Activated naive CD4-positive, alpha-beta T cell treated with anti-CD3 and anti-CD28 coated beads for 36 hours (primary cell): Measurements from ENCODE around the gene GBF1. TPM values are rescaled to one million over a fixed set of nuclear protein-coding genes. Genes with fewer than 3 reads are reported as not detected.
"Not testable (repeated sequence)": the region's sequence is repeated elsewhere in the genome, so short reads cannot be mapped to it uniquely, and the experiment has no call there.

Experiments
- CTCF ChIA-PET: fragments of 350-600 bp; sonication (Branson Sonifier 250); formaldehyde crosslinking; loops from one replicate; lab custom pipeline; 2021; ENCODE audit warnings: antibody characterized with exemption; lab: Charles Lee
- DNase-seq: peaks from one replicate; pipeline ENCODE4 v3.0.0-alpha.2; 2020
- H3K27ac Mint-ChIP-seq: one replicate; pipeline ENCODE4 v1.8.0; 2021; ENCODE audit warnings: mild to moderate bottlenecking, mixed read lengths
- H3K27me3 Mint-ChIP-seq: one replicate; pipeline ENCODE4 v1.8.0; 2021; ENCODE audit warnings: low read depth, mixed read lengths
- H3K36me3 Mint-ChIP-seq: one replicate; pipeline ENCODE4 v1.8.0; 2021; ENCODE audit warnings: low read depth, mixed read lengths
- H3K4me1 Mint-ChIP-seq: one replicate; pipeline ENCODE4 v1.8.0; 2021; ENCODE audit warnings: low read depth, mixed read lengths
- H3K4me3 Mint-ChIP-seq: one replicate; pipeline ENCODE4 v1.8.0; 2021; ENCODE audit warnings: mild to moderate bottlenecking, moderate library complexity, mixed read lengths
- H3K9me3 Mint-ChIP-seq: one replicate; pipeline ENCODE4 v1.8.0; 2021; ENCODE audit warnings: mixed read lengths
- intact Hi-C: fragments of 100-400 bp; cut with micrococcal nuclease; formaldehyde crosslinking; loops from one replicate; pipeline ENCODE4 v1.15.1; 2023
- total RNA-seq, 2 experiments: library from RNA; stranded (reverse); gene quantifications; one replicate each; pipeline ENCODE4 v1.2.3, GENCODE V29; 2021

The GBF1 gene
- total RNA-seq, 2 experiments from 2014 or later = 32.1 to 34.5 TPM

DNA sequence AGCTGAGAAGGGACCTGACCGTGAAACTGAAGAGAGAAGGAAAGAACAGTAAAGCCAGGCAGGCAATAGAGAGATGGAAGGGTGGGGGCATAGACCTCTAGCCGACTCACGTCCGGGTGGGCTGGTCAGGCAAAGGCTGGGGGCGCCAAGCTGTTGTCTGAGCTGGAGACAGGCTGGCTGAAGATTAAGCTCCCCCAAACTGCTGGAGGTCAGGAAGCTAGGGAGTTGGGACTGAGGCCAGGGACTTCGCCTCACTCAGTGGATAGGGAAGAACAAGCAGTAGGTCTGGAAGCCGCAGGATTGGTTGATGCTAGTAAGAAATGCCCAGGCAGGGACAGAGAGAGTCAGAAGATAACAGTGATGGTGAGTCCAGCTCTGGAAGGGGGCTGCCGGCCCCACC lies 9.3 kb upstream of the GBF1 start:
- H3K9me3 Mint-ChIP-seq = no peaks in the 10 kb centered on the region
- intact Hi-C loops = no loop called here
- H3K27me3 Mint-ChIP-seq = peaks cover 41% of the 10 kb centered on the region
- DNase-seq = no peak
- H3K36me3 Mint-ChIP-seq = no peaks in the 10 kb centered on the region
- H3K4me1 Mint-ChIP-seq = peaks cover 5% of the 10 kb centered on the region
- H3K27ac Mint-ChIP-seq = no peak overlapping the region
- no peak overlapping the region for H3K4me3 Mint-ChIP-seq
- CTCF ChIA-PET = interaction anchor here (2.4 to 16.9 kb wide), 2 partner anchors 31 to 118 kb away, joined by 5 to 685 read pairs; no protein-coding TSS in a partner anchor

DNA sequence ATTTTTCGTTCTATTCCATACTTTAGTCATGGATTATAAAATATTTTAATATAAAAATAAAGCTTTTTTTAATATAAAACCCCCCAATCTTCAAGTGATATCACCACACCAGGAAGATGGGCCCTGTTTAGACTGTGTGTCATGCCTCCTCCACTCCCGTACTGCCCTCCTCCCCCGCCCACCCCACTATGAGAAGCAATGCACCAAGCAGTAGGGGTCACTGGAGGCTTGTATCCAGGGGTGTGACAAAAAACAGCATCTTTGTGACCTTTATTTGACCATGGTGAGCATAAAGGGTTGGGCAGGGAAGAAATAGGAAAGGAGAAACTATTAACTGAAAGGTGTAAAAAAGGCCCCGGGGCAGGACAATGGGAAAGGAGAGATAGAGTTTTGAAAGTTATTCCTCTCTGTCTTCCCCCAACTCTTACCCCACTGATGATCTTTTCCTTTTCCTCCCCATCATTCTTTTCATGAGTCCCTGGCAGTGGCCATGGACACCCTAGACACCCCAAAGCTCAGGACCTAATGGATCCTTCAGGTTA lies 7.5 kb upstream of the GBF1 start:
- CTCF ChIA-PET = interaction anchor here (0.7 to 16.9 kb wide), 5 partner anchors 7 to 116 kb away, joined by 3 to 685 read pairs (median 5); no protein-coding TSS in a partner anchor
- H3K9me3 Mint-ChIP-seq = no peaks in the 10 kb centered on the region
- intact Hi-C loops = no loop called here

DNA sequence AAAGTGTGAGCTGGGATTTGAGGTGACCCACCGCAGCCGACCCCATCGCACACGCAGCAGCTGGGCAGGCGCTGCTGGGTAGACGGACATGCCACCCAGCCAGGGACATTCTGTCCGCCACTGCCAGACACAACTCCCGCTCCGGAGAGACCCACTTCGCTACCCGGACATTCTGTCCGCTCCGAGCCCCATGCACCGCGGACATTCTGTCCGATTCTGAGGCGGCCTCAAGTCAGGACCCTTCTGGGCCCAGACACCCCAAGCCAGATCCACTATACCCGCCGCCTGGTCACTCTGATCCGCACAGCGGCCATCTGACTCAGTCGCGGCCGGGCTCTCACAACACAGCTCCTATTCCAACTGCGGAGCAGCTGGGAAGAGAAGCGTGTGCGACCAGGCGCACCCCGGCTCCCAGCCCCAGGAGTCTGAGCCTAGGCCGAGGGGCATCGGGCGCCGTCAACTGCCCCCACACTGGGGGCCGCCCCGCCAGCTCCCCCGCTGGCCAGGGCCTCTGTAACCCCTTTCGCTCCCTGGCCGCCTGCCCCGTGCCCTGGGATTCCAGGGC lies 4.8 kb upstream of the GBF1 start:
- no peaks in the 10 kb centered on the region for H3K9me3 Mint-ChIP-seq
- no peak for DNase-seq
- no peaks in the 10 kb centered on the region for H3K36me3 Mint-ChIP-seq
- intact Hi-C loops = loop anchor here (1.0 kb wide), 1 partner anchor 262 kb away; the partner anchor contains the start of gene ACTR1A
- peak overlapping the region; percentile 56 for H3K4me3 Mint-ChIP-seq
- CTCF ChIA-PET = interaction anchor here (1.5 to 16.9 kb wide), 3 partner anchors 10 to 132 kb away, joined by 3 to 685 read pairs (median 26); no protein-coding TSS in a partner anchor
- peaks cover 31% of the 10 kb centered on the region for H3K27me3 Mint-ChIP-seq
- no peak overlapping the region for H3K27ac Mint-ChIP-seq
- peaks cover 16% of the 10 kb centered on the region for H3K4me1 Mint-ChIP-seq

More for the DNA sequence above, 7.5 kb upstream of the GBF1 start:
- peaks cover 39% of the 10 kb centered on the region for H3K27me3 Mint-ChIP-seq
- no peak for DNase-seq
- no peak overlapping the region for H3K27ac Mint-ChIP-seq
- H3K4me3 Mint-ChIP-seq = no peak overlapping the region
- peaks cover 11% of the 10 kb centered on the region for H3K4me1 Mint-ChIP-seq
- H3K36me3 Mint-ChIP-seq = no peaks in the 10 kb centered on the region

DNA sequence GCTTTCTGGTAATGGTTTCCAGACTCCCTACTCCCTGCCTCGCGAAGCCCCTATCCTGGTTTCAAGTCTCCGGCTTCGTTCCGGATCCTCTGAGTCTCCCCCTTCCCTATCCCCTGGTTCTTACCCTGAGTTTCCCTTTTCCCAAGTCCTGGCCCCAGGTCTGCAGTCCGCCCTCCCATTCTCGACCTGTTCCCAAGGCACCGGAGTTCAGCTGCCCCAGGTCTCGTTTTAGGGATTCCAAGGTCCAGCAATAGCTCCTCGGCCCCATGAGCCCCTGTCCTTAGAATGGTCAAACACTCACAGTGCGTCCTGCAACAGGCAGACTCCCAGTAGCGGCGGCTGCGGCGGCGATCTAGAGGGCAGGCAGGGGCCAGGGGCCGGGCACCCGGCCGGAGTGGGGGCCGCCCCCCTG lies 4.3 kb upstream of the GBF1 start:
- intact Hi-C loops = loop anchor here (1.0 kb wide), 1 partner anchor 261 kb away; the partner anchor contains the start of gene ACTR1A
- CTCF ChIA-PET = interaction anchor here (1.0 to 16.9 kb wide), 4 partner anchors 10 to 131 kb away, joined by 3 to 685 read pairs (median 14); no protein-coding TSS in a partner anchor

GRCh38 chr10:102241444-102242117 lies 3.8 kb upstream of the GBF1 start, which contains the start of gene PITX3:
Gene PITX3 (minus strand): TSS chr10:102241512. CDS start chr10:102232080, 9,432 bp downstream.
- intact Hi-C loops = loop anchor here (1.0 kb wide), 1 partner anchor 261 kb away; the partner anchor contains the start of gene ACTR1A
- peaks cover 26% of the 10 kb centered on the region for H3K27me3 Mint-ChIP-seq
- peaks cover 20% of the 10 kb centered on the region for H3K4me1 Mint-ChIP-seq
- H3K36me3 Mint-ChIP-seq = no peaks in the 10 kb centered on the region
- H3K27ac Mint-ChIP-seq = no peak within 1 kb of the TSS
- CTCF ChIA-PET = interaction anchor here (1.0 to 16.9 kb wide), 3 partner anchors 11 to 112 kb away, joined by 3 to 685 read pairs (median 26); no protein-coding TSS in a partner anchor
- no peaks in the 10 kb centered on the region for H3K9me3 Mint-ChIP-seq
- DNase-seq = peak; percentile 91
- peak within 1 kb of the TSS; percentile 86 for H3K4me3 Mint-ChIP-seq

More for the DNA sequence above, 4.3 kb upstream of the GBF1 start:
- DNase-seq = no peak
- H3K4me1 Mint-ChIP-seq = peaks cover 16% of the 10 kb centered on the region
- peaks cover 28% of the 10 kb centered on the region for H3K27me3 Mint-ChIP-seq
- H3K9me3 Mint-ChIP-seq = no peaks in the 10 kb centered on the region
- H3K4me3 Mint-ChIP-seq = peak overlapping the region; percentile 56
- H3K36me3 Mint-ChIP-seq = no peaks in the 10 kb centered on the region
- no peak overlapping the region for H3K27ac Mint-ChIP-seq

DNA sequence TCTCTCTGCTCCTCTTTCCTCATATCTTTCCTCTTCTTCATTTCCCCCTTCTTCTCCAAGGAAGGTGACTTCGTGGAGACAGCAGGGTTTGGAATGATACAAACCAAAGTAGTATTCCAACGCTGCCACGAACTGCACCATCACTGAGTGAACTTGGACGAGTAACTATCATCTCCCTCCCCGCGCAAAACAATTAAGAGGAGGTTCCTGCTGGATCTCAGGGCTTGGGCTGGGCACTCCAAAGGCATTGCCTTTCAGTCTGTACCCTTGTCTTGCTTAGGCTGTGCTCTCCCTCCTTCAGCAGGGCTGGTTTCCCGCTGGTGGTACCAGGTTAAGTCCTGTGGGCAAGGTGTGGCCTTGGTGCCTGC lies 3.2 kb upstream of the GBF1 start:
- intact Hi-C loops = no loop called here
- CTCF ChIA-PET = interaction anchor here (4.2 kb wide), 1 partner anchor 12 kb away, joined by 26 read pairs; no protein-coding TSS in a partner anchor
- no peaks in the 10 kb centered on the region for H3K36me3 Mint-ChIP-seq
- no peak for DNase-seq
- peaks cover 21% of the 10 kb centered on the region for H3K27me3 Mint-ChIP-seq
- H3K4me3 Mint-ChIP-seq = peak overlapping the region; percentile 86
- H3K9me3 Mint-ChIP-seq = no peaks in the 10 kb centered on the region
- no peak overlapping the region for H3K27ac Mint-ChIP-seq
- H3K4me1 Mint-ChIP-seq = peaks cover 25% of the 10 kb centered on the region

DNA sequence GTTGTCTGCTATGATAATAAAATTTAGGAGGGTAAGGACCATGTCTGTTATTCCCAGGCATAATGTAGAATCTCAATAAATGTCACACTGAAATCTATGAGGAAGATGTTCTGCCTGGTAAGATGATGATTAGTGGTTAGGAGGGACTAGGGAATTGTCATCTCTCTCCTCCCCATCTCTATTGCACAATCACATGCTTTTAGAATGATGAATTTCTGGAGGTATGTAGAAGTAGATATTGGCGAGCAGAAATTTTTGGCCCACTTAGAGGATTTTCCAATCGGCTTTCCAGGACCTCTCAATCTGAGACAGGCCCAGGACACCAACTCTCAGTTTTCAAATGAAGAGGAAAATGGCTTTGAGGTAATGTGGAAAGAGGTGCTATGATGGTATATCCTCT lies 2.0 kb upstream of the GBF1 start:
- Mint-ChIP-seq H3K9me3 (no peaks in the 10 kb centered on the region), H3K36me3 (peaks cover 4% of the 10 kb centered on the region), H3K27ac (no peak overlapping the region), H3K27me3 (peaks cover 21% of the 10 kb centered on the region), H3K4me1 (peaks cover 35% of the 10 kb centered on the region), H3K4me3 (no peak overlapping the region)
- DNase-seq = no peak
- CTCF ChIA-PET = interaction anchor here (4.5 kb wide), 1 partner anchor 12 kb away, joined by 36 read pairs; no protein-coding TSS in a partner anchor
- intact Hi-C loops = no loop called here

DNA sequence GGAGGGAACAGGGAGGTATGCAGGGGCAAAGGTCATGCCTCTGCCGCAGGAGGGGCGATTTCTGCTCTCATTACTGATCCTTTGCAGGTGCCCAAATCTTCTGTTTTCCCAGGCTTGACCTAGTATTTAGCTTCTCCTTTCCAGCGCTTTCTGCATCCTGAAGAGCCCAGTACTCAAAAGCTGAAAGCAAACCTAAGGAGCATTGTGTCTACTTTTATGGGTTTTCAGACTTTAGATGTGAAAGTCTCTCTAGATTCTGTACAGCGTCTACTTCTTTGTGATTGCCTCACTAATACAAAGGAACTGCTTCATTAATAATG lies 560 bp downstream of the GBF1 start:
- peaks cover 39% of the 10 kb centered on the region for H3K4me1 Mint-ChIP-seq
- no peaks in the 10 kb centered on the region for H3K9me3 Mint-ChIP-seq
- intact Hi-C loops = loop anchor here (1.0 to 5.0 kb wide), 10 partner anchors 21 to 466 kb away; partner anchors contain the start of genes ACTR1A, ARL3, NOLC1 and SFXN2
- peak overlapping the region; percentile 92 for H3K4me3 Mint-ChIP-seq
- H3K27ac Mint-ChIP-seq = peak overlapping the region; percentile 86
- CTCF ChIA-PET = interaction anchor here (1.1 to 6.8 kb wide), 3 partner anchors 15 to 106 kb away, joined by 6 to 63 read pairs (median 36); no protein-coding TSS in a partner anchor
- H3K36me3 Mint-ChIP-seq = peaks cover 5% of the 10 kb centered on the region
- no peak for DNase-seq
- H3K27me3 Mint-ChIP-seq = peaks cover 11% of the 10 kb centered on the region

DNA sequence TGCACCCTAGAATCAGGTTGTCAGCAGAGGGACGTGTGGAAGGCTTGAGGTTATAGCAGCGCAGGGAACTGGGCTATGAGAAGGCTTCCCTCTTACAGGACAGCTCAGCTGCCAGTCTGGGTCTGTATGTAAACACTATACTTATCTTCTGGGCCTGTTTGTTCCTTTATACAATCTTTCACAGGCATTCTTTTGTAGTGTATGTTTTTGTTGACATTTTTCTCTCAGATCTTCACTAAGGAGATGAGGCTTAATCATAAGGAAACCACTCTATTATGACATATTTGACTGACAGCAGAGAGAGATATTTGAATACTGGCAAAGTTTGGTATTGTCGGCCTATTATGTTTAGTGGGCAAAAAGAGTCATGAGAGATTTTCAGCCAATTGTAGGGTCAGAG lies 929 bp downstream of the GBF1 start:
- H3K4me1 Mint-ChIP-seq = peaks cover 37% of the 10 kb centered on the region
- DNase-seq = no peak
- intact Hi-C loops = loop anchor here (5.0 kb wide), 2 partner anchors 129 to 466 kb away; partner anchors contain the start of genes ARL3 and SFXN2
- H3K27me3 Mint-ChIP-seq = peaks cover 9% of the 10 kb centered on the region
- peaks cover 5% of the 10 kb centered on the region for H3K36me3 Mint-ChIP-seq
- H3K9me3 Mint-ChIP-seq = no peaks in the 10 kb centered on the region
- peak overlapping the region; percentile 2 for H3K27ac Mint-ChIP-seq
- H3K4me3 Mint-ChIP-seq = peak overlapping the region; percentile 92
- CTCF ChIA-PET = interaction anchor here (0.6 to 6.8 kb wide), 3 partner anchors 15 to 153 kb away, joined by 3 to 63 read pairs (median 36); no protein-coding TSS in a partner anchor

- intact Hi-C loops = loop anchor here (5.0 kb wide), 2 partner anchors 130 to 465 kb away; partner anchors contain the start of genes ARL3 and SFXN2
- H3K27ac Mint-ChIP-seq = no peak overlapping the region
- peaks cover 5% of the 10 kb centered on the region for H3K36me3 Mint-ChIP-seq
- DNase-seq = no peak
- H3K27me3 Mint-ChIP-seq = peaks cover 5% of the 10 kb centered on the region
- CTCF ChIA-PET = interaction anchor here (0.8 to 6.8 kb wide), 4 partner anchors 14 to 104 kb away, joined by 3 to 63 read pairs (median 5); no protein-coding TSS in a partner anchor
- H3K4me1 Mint-ChIP-seq = peaks cover 35% of the 10 kb centered on the region
- no peak overlapping the region for H3K4me3 Mint-ChIP-seq
- H3K9me3 Mint-ChIP-seq = no peaks in the 10 kb centered on the region
Measured at GRCh38 chr10:102247734-102248133, 2.4 kb downstream of the GBF1 start.

DNA sequence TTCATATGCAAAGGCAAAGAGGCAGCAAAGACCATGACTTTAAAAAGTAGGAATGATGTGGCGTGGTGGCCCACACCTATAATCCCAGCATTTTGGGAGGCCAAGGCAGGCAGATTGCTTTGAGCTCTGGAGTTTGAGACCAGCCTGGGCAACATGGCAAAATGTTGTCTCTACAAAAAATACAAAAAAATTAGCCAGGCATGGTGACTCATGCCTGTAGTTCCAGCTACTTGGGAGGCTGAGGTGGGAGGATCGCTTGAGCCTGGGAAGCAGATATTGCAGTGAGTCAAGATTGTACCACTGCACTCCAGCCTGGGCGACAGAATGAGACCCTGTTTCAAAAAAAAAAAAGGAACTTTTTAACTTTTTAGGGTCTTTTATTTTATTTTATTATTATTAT lies 7.2 kb downstream of the GBF1 start:
- peaks cover 24% of the 10 kb centered on the region for H3K4me1 Mint-ChIP-seq
- H3K4me3 Mint-ChIP-seq, H3K9me3 Mint-ChIP-seq, H3K27ac Mint-ChIP-seq, H3K36me3 Mint-ChIP-seq, DNase-seq, intact Hi-C loops, H3K27me3 Mint-ChIP-seq: not testable (repeated sequence)
- CTCF ChIA-PET = interaction anchor here (0.7 to 1.2 kb wide), 4 partner anchors 20 to 135 kb away, joined by 3 to 5 read pairs (median 4); no protein-coding TSS in a partner anchor
